HG02571 (cell line): Measurements from ENCODE around the gene WDR13.

Experiments used
- ATAC-seq: cut with Tn5 transposase; IDR thresholded peaks from one replicate; pipeline ENCODE4 v1.9.1; 2021; ENCODE audit warnings: mild to moderate bottlenecking, moderate library complexity; ENCODE audit not compliant: unreplicated experiment

Gene WDR13

DNA sequence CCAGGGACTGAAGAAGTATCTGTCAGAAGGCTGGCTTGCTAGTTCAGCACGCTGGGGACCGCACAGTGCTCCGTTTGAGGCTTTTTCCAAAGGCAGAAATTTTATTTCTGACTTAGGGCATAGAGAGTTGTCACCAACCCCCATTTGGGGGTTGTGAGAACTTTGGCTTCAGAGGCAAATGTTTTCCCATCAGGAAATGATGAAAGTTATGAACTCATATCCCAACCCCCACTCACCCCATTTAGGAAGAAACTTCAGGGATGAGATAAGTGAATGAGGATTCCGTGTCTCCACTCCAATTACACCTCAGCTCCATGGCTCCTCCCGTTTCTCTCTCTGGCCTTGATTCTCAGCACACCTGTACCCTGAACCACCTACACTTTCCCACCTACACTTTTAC lies 4.3 kb upstream of the WDR13 start:
- no peak for ATAC-seq

- no peak for ATAC-seq
Measured at GRCh38 chrX:48595929-48596328, 1.4 kb upstream of the WDR13 start.

DNA sequence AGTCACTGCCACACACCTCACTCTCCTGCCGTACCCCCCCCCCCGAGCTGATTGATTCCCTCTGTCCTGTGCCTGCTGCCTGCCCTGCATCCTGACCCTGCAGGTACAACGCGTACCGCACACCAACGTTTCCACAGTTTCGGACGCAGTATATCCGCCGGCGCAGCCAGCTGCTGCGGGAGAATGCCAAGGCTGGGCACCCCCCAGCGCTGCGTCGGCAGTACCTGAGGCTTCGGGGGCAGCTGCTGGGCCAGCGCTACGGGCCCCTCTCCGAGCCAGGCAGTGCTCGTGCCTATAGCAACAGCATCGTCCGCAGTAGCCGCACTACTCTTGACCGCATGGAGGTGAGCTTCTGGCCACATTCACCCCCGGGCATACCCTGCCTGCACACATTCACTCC lies 1.3 kb downstream of the WDR13 start:
- no peak for ATAC-seq

- no peak for ATAC-seq
Measured at GRCh38 chrX:48599341-48599740, 2.0 kb downstream of the WDR13 start.

GRCh38 chrX:48600226-48600625 lies 2.9 kb downstream of the WDR13 start:
- ATAC-seq: no peak

GRCh38 chrX:48601741-48602394 lies 4.6 kb downstream of the WDR13 start:
- ATAC-seq: no peak

DNA sequence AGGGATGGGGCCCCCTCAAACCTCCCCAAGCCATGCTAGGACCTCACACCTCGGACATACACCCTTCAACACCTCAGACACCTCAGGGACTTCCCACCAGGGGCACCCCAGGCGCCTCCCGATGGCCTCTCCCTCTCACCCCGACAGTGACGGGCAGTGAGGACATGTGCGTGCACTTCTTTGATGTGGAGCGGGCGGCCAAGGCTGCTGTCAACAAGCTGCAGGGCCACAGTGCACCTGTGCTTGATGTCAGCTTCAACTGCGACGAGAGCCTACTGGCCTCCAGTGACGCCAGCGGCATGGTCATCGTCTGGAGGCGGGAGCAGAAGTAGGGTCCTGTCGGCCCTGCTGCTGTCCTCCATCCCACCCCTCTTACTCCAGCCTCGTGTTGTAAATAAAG lies 7.4 kb downstream of the WDR13 start:
- no peak for ATAC-seq

DNA sequence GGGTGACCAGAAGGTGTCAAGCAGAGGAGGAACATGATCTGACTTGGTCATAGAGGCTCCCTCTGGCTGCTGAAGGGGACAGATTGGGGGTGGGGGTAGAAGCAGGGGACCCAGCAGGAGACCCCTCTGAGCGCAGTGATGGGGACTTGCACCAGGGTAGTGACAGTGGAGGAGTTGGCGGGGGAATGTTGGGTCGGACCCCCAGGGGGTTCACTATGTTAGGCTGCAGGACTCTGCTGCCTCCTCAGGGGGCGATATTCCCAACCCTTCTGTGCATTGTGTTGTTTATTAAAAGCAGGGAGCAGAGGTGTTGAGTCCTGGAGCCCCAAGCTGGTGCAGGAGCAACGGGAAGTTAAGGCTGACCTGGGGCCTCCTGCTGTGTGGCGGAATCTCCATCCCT lies 8.8 kb downstream of the WDR13 start:
- no peak for ATAC-seq

- no peak for ATAC-seq
Measured at GRCh38 chrX:48611703-48612102, 14.4 kb downstream of the WDR13 start.

DNA sequence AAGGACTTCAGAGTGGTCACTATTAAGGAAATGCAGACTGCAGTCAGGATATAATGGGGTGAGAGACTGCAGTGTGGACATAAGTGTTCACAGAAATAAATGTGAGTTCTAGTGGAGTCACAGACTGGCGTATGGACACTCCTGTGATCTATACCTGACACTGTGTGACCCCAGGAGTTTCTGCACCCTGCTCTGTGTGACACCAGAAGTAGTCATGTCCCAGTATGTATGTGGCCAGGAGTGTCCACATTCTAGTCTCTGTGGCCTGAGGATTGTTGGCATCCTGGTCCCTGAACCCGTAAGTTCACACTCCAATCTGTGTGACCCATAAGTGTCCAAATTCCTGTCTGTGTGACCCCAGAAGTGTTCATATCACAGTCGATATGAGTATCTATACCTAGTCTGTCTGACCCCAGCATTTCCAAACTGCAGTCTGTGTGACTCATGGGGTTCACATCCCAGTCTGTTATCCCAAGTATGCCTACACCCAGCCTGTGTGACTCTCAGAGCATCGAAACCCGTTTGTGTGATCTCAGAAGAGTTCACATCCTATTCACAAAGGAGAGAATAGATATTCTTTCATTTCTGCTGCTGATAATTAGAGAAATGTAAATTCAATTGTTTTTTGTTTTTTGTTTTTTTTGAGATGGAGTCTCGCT lies 16.3 kb downstream of the WDR13 start:
- no peak for ATAC-seq

GRCh38 chrX:48616576-48616975 lies 19.3 kb downstream of the WDR13 start:
- ATAC-seq: no peak

DNA sequence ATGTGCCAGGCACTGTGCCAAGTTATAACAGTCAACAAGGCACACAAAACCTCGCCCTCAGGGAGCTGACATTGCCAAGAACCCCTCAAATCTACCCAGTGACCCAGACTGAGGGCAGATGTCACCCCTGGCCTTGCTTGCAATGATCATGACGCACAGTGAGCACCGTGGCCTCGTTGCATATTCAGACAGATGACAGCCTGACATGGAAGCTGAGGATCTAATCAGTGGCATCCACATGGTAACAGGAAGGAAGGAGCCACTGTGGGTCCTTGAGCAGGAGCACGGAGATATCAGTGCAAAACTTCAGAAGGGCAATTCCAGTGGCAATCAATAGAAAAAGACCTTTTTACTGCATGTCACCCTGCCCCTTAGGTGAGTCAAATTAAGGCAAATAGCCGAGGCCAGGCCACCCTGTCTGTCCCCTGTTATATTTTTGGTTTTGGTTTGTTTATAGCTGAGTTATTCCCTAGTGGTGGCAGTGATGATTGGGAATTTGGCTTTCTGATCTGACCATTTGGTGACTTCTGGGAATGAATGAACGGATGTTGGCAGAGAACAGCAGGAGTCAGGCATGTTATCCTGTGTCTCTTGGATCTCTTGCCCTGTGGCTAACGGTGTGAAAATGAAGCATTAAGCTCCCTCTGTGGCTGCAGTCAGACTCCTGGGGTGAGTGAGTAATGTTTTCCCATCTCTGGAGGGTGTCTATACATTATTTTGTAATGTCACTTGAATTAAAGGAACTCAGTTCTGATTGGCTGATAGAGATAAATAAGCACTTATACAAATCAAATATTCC lies 20.4 kb downstream of the WDR13 start:
- no peak for ATAC-seq

DNA sequence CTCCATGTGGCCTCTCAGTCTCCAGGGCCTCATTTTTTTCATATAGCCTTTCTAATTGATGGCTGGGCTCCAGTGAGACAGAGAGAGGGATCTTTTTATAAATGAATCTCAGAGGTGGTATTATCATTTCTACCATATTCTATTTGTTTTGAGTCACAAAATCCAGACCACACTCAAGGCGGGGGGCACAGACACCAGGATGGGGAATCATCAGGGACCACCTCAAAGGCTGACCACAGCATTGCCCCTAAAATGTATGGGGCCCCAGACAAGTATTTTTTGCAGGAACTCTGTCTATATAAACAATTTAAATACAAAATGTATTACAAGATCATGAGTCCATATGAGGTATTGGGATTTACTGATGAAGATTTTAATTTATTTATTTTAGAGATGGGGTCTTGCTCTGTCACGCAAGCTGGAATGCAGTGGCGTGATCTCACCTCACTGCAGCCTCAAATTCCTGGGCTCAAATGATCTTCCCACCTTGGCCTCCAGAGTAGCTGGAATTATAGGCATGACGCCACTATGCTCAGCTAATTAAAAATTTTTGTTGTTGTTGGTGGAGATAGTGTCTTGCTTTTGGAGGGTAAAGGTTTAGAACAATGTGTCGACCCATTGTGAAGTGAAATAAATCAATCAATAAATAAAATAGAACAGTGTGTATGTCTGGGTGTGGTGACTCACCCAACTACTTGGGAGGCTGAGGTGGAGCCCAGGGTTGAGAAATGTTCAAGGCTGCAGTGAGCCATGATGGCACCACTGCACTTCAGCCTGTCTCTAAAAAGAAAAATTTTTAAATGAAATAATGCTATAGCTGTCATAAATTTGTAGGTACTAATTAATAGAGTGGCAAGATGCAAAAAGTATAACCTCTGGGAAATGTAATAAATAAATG lies 29.4 kb downstream of the WDR13 start:
- ATAC-seq: no peak

GRCh38 chrX:48631376-48632090 lies 34.2 kb downstream of the WDR13 start:
- no peak for ATAC-seq

- ATAC-seq: no peak
Measured at GRCh38 chrX:48632207-48632606, 34.9 kb downstream of the WDR13 start.

DNA sequence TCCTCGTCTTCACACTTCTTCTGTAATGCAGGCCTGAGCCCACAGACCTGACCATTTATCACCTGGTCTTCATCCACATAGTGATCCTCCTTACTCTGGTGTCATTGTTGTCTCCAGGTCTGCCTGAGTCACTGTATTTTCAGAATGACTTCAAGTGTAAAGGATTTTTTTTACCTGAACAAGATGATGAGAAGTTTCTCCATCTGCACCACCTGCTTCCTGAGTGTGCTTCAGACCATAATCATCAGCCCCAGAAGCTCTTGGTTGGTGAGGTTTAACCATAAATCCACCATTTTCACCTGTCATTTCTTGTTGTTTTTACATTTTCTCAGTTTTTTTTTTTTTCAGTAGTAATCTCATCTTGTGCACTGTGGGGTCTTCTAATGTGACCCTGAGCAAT lies 39.0 kb downstream of the WDR13 start:
- ATAC-seq: no peak

- no peak for ATAC-seq
Measured at GRCh38 chrX:48636776-48637175, 39.5 kb downstream of the WDR13 start.

GRCh38 chrX:48645669-48646068 lies 48.4 kb downstream of the WDR13 start:
- no peak for ATAC-seq

DNA sequence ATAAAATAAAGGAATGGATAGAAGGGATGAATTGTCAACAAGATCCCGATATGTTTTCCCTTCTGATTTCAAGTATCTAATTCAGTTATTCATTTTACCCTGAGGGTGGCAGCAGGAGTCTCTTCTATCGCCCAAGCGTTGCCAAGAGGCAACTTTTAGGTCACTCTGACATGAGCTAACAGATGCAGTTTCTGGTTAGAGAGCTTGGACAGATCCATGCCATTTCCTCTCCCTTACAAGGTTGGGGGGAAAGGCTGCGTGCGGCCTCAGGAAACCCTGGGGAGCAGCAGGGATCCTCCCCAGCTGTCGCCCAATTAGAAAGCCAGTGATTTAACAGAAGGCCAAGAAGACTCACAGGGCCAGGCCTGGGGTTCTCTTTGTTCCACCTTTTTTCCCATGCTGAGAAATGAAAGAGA lies 51.1 kb downstream of the WDR13 start:
- ATAC-seq: no peak

GRCh38 chrX:48649102-48649501 lies 51.8 kb downstream of the WDR13 start:
- ATAC-seq: no peak
